Endodermal cell (in vitro differentiated cells): ENCODE data around the gene FFAR4. TPM values are rescaled to one million over a fixed set of nuclear protein-coding genes. Genes with fewer than 3 reads are reported as not detected.

Source experiments
- DNase-seq: peaks from one replicate; pipeline ENCODE4 v3.0.0-alpha.2; 2017
- H3K27ac ChIP-seq: 2 replicates; pipeline ENCODE4 v1.5.1; 2013; ENCODE audit warnings: mild to moderate bottlenecking, low read depth, low read length, moderate library complexity
- H3K27me3 ChIP-seq: 2 replicates; pipeline ENCODE4 v1.6.1; 2013; ENCODE audit warnings: mild to moderate bottlenecking, low read length, moderate library complexity; ENCODE audit not compliant: insufficient read depth, control insufficient read depth, poor library complexity, severe bottlenecking
- H3K36me3 ChIP-seq: 2 replicates; pipeline ENCODE4 v1.7.0; 2013; ENCODE audit warnings: mild to moderate bottlenecking, low read length, moderate library complexity; ENCODE audit not compliant: control insufficient read depth, insufficient read depth
- H3K4me1 ChIP-seq: one replicate; pipeline ENCODE4 v1.7.0; 2013; ENCODE audit warnings: low read length; ENCODE audit not compliant: control insufficient read depth, insufficient read depth
- H3K4me3 ChIP-seq: 2 replicates; pipeline ENCODE4 v1.5.1; 2013; ENCODE audit warnings: mild to moderate bottlenecking, low read length, moderate library complexity
- H3K9ac ChIP-seq: 2 replicates; pipeline ENCODE4 v1.6.1; 2013; ENCODE audit warnings: mild to moderate bottlenecking, low read length, moderate library complexity; ENCODE audit not compliant: poor library complexity, severe bottlenecking; ENCODE audit errors: extremely low read depth
- H3K9me3 ChIP-seq: 2 replicates; pipeline ENCODE4 v1.6.1; 2013; ENCODE audit warnings: mild to moderate bottlenecking, low read length, moderate library complexity; ENCODE audit not compliant: control insufficient read depth
- H3K27ac Mint-ChIP-seq: 2 replicates; pipeline ENCODE4 v1.8.0; 2020; ENCODE audit warnings: mixed read lengths
- H3K27me3 Mint-ChIP-seq: 2 replicates; pipeline ENCODE4 v1.8.0; 2021; ENCODE audit warnings: mild to moderate bottlenecking, mixed read lengths; ENCODE audit not compliant: insufficient read depth
- H3K36me3 Mint-ChIP-seq: 2 replicates; pipeline ENCODE4 v1.8.0; 2020; ENCODE audit warnings: low read depth, mixed read lengths
- H3K4me1 Mint-ChIP-seq: 2 replicates; pipeline ENCODE4 v1.8.0; 2020; ENCODE audit warnings: mixed read lengths
- H3K4me3 Mint-ChIP-seq: 2 replicates; pipeline ENCODE4 v1.8.0; 2020; ENCODE audit warnings: mild to moderate bottlenecking, moderate library complexity, mixed read lengths
- H3K9me3 Mint-ChIP-seq: 2 replicates; pipeline ENCODE4 v1.8.0; 2020; ENCODE audit warnings: mild to moderate bottlenecking, mixed read lengths
- CTCF ChIP-seq: fragments of 200-600 bp; sonication (generic); conservative IDR thresholded peaks from 2 replicates; pipeline ENCODE4 v1.5.0; 2021; ENCODE audit warnings: antibody characterized with exemption, mild to moderate bottlenecking
- WGBS, 2 experiments: methylation state at CpG; one replicate each; pipeline versions ENCODE4 v1.1.5 to v1.1.7; 2013; ENCODE audit warnings: missing lambda C conversion rate in 2 of 2, mixed read lengths in 1 of 2; ENCODE audit not compliant: insufficient coverage in 1 of 2, insufficient read length in 1 of 2; 5-methylcytosine and 5-hydroxymethylcytosine counted together
- total RNA-seq, 2 donors: library from RNA; stranded (reverse); fragmentation: NEBNext Ultra II Directional in 1 of 2; extraction: Animal tissue kit (Norgen Biotek cat#: 25700) in 1 of 2; gene quantifications; 2 replicates in 1 of 2; 3 replicates in 1 of 2; pipeline ENCODE4 v1.2.1, GENCODE V29; 2021

Gene FFAR4
- total RNA-seq, 2 donors from 2014 or later, result not detected

GRCh38 chr10:93622942-93623341 is 56.5 kb downstream of the FFAR4 start:
- H3K36me3 ChIP-seq, result no peaks in the 10 kb centered on the region
- no peak for TF ChIP-seq CTCF
- DNase-seq, result no peak
- Mint-ChIP-seq H3K27me3 (peaks cover 15% of the 10 kb centered on the region), H3K4me3 (no peak overlapping the region), H3K4me1 (peaks cover 6% of the 10 kb centered on the region), H3K36me3 (no peaks in the 10 kb centered on the region), H3K27ac (no peak overlapping the region), H3K9me3 (no peaks in the 10 kb centered on the region)
- WGBS, 2 experiments, result 91 to 100% methylated on average over 1 of the region's 1 CpG
- H3K9me3 ChIP-seq, result no peaks in the 10 kb centered on the region
- H3K4me3 ChIP-seq, result no peak overlapping the region
- no peak overlapping the region for H3K27ac ChIP-seq
- peaks cover 10% of the 10 kb centered on the region for H3K27me3 ChIP-seq
- H3K9ac ChIP-seq, result no peak overlapping the region
- H3K4me1 ChIP-seq, result peaks cover 6% of the 10 kb centered on the region

- Mint-ChIP-seq H3K9me3 (no peaks in the 10 kb centered on the region), H3K27me3 (peaks cover 8% of the 10 kb centered on the region), H3K4me3 (no peak overlapping the region), H3K27ac (no peak overlapping the region), H3K36me3 (no peaks in the 10 kb centered on the region), H3K4me1 (peaks cover 17% of the 10 kb centered on the region)
- Histone ChIP-seq H3K9ac (no peak overlapping the region), H3K4me1 (no peaks in the 10 kb centered on the region), H3K9me3 (no peaks in the 10 kb centered on the region), H3K4me3 (no peak overlapping the region), H3K27ac (no peak overlapping the region), H3K36me3 (no peaks in the 10 kb centered on the region), H3K27me3 (no peaks in the 10 kb centered on the region)
- DNase-seq, result no peak
- WGBS, 2 experiments, result 71 to 88% methylated on average over 4 of the region's 4 CpGs
- TF ChIP-seq CTCF, result no peak
Observed at GRCh38 chr10:93628858-93629257, 62.4 kb downstream of the FFAR4 start.

- Mint-ChIP-seq H3K4me3 (no peak overlapping the region), H3K36me3 (no peaks in the 10 kb centered on the region)
- no peak overlapping the region for H3K27ac ChIP-seq
Observed at GRCh38 chr10:93629647-93630305, 63.3 kb downstream of the FFAR4 start.

More at GRCh38 chr10:93629647-93630305, 63.3 kb downstream of the FFAR4 start:
- Mint-ChIP-seq H3K27me3 (peaks cover 8% of the 10 kb centered on the region), H3K9me3 (no peaks in the 10 kb centered on the region), H3K27ac (no peak overlapping the region), H3K4me1 (peaks cover 17% of the 10 kb centered on the region)
- DNase-seq, result no peak
- Histone ChIP-seq H3K4me3 (no peak overlapping the region), H3K27me3 (no peaks in the 10 kb centered on the region), H3K36me3 (no peaks in the 10 kb centered on the region), H3K9ac (no peak overlapping the region), H3K9me3 (no peaks in the 10 kb centered on the region), H3K4me1 (no peaks in the 10 kb centered on the region)
- 74 to 81% methylated on average over 5 to 7 of the region's 7 CpGs for WGBS, 2 experiments
- no peak for TF ChIP-seq CTCF
